Activated naive CD8-positive, alpha-beta T cell (primary cell): ENCODE data around the gene ZBTB7A.
A peak's percentile ranks its signal among the peaks of the same experiment; 100 is the strongest.

Source experiments
- H3K27ac Mint-ChIP-seq: one replicate; pipeline ENCODE4 v1.8.0; 2021; ENCODE audit warnings: mixed read lengths
- H3K27me3 Mint-ChIP-seq: one replicate; pipeline ENCODE4 v1.8.0; 2021; ENCODE audit warnings: mixed read lengths
- H3K36me3 Mint-ChIP-seq: one replicate; pipeline ENCODE4 v1.8.0; 2021; ENCODE audit warnings: mixed read lengths
- H3K4me1 Mint-ChIP-seq: one replicate; pipeline ENCODE4 v1.8.0; 2021; ENCODE audit warnings: low read depth, mixed read lengths
- H3K4me3 Mint-ChIP-seq: one replicate; pipeline ENCODE4 v1.8.0; 2021; ENCODE audit warnings: mild to moderate bottlenecking, mixed read lengths
- H3K9me3 Mint-ChIP-seq: one replicate; pipeline ENCODE4 v1.8.0; 2021; ENCODE audit warnings: low read depth, mixed read lengths

Gene ZBTB7A

DNA sequence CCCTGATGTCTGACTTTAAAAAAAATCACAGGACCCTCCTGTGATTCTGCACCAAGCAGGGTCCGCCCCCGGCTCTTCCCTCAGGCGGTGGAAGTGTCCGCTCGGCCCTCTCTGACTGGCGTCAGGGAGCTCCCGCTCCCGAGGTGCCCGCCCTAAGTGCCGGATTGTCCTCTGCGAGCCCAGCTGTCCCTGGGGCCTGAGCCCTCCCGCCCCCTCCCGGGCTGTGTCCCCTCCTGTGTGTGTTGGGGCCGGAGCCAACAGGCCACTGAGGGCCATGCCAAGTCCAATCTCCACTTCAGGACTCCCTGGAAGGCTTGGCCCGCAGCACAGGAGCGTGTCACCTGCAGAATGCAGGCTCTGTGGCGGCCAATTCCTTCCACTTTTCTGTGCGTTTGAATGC, 31.8 kb upstream of the ZBTB7A start:
- Mint-ChIP-seq H3K36me3 (no peaks in the 10 kb centered on the region), H3K9me3 (no peaks in the 10 kb centered on the region), H3K27ac (no peak overlapping the region), H3K27me3 (no peaks in the 10 kb centered on the region), H3K4me1 (peaks cover 2% of the 10 kb centered on the region), H3K4me3 (no peak overlapping the region)

GRCh38 chr19:4097501-4097900, 30.8 kb upstream of the ZBTB7A start:
- Mint-ChIP-seq H3K27ac (no peak overlapping the region), H3K4me3 (no peak overlapping the region)

DNA sequence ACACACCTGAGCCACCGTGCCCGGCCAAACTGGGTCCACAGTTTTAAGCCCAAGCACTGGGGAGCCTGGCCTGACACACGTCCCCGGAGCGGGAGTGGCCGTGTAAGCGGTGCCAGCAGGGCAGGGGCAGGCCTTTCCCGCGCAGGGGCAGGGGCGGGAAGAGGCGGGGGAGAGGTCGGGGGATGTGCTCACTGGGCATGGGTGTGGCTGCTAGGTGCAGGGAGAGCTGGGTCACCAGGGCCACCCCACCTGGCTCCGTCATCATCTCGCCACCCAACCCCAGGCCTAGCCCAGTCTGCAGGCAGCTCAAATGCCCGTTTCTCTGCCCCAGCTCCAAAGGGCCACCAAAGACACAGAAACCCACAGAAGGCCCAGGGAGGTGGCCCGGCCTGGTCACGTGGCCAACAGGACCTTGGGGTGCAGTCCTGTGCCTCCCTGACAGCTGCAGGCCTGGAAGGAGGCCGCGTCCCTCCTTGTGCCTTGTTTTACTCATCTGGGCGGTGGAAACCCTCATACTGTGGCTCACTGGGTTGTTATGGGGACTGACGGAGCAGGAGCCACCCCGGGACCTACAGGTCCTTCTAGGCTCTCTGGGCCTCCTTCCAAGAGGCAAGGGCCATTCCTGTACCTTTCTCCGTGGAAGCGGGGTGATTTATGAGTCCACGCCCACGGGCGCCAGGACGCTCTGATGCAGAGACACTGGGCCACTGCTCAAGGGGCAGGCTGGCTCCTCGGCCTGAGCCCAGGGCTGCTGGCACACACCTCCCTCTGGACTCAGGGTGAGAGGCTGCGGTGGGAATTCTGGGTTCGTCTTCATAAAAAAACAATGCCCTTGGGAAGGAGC, 29.6 kb upstream of the ZBTB7A start:
- Mint-ChIP-seq H3K27ac (no peak overlapping the region), H3K27me3 (no peaks in the 10 kb centered on the region), H3K4me1 (no peaks in the 10 kb centered on the region), H3K36me3 (no peaks in the 10 kb centered on the region), H3K4me3 (no peak overlapping the region), H3K9me3 (no peaks in the 10 kb centered on the region)

More at GRCh38 chr19:4097501-4097900, 30.8 kb upstream of the ZBTB7A start:
- Mint-ChIP-seq H3K36me3 (no peaks in the 10 kb centered on the region), H3K27me3 (no peaks in the 10 kb centered on the region), H3K4me1 (no peaks in the 10 kb centered on the region), H3K9me3 (no peaks in the 10 kb centered on the region)

GRCh38 chr19:4095488-4095844, 28.8 kb upstream of the ZBTB7A start:
- Mint-ChIP-seq H3K36me3 (no peaks in the 10 kb centered on the region), H3K4me1 (no peaks in the 10 kb centered on the region), H3K4me3 (no peak overlapping the region), H3K9me3 (no peaks in the 10 kb centered on the region), H3K27ac (no peak overlapping the region), H3K27me3 (no peaks in the 10 kb centered on the region)

GRCh38 chr19:4094761-4095487, 28.2 kb upstream of the ZBTB7A start:
- Mint-ChIP-seq H3K9me3 (no peaks in the 10 kb centered on the region), H3K27ac (no peak overlapping the region), H3K27me3 (no peaks in the 10 kb centered on the region), H3K4me3 (no peak overlapping the region), H3K4me1 (peaks cover 1% of the 10 kb centered on the region), H3K36me3 (no peaks in the 10 kb centered on the region)

DNA sequence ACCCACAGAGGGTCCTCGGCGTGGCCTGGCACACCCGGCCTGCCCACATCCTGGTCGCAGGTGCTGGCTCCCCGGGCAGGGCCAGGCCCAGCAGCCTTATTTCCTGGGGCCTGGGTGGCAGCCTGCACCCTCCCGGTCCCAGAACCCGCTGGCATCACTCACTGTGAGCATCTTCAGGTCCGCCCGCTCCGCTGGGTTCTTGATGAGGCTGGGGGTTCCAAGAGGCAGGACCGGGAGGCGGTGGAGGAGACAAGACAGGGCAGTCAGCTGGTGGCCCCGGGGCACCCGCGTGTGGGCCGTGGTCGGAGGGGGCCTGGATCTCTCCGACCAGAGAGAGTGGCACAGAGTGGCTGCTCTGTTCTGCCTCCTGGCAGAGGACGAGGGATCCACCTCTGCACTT, 27.6 kb upstream of the ZBTB7A start:
- no peak overlapping the region for H3K27ac Mint-ChIP-seq
- H3K9me3 Mint-ChIP-seq = no peaks in the 10 kb centered on the region
- no peaks in the 10 kb centered on the region for H3K27me3 Mint-ChIP-seq
- H3K36me3 Mint-ChIP-seq = no peaks in the 10 kb centered on the region
- no peak overlapping the region for H3K4me3 Mint-ChIP-seq
- peaks cover 5% of the 10 kb centered on the region for H3K4me1 Mint-ChIP-seq

- peaks cover 11% of the 10 kb centered on the region for H3K4me1 Mint-ChIP-seq
- no peak overlapping the region for H3K27ac Mint-ChIP-seq
- H3K9me3 Mint-ChIP-seq = no peaks in the 10 kb centered on the region
- H3K4me3 Mint-ChIP-seq = no peak overlapping the region
- no peaks in the 10 kb centered on the region for H3K27me3 Mint-ChIP-seq
- no peaks in the 10 kb centered on the region for H3K36me3 Mint-ChIP-seq
Observed at GRCh38 chr19:4093643-4094175, 27.0 kb upstream of the ZBTB7A start.

- Mint-ChIP-seq H3K4me3 (no peak overlapping the region), H3K27ac (no peak overlapping the region), H3K9me3 (no peaks in the 10 kb centered on the region), H3K36me3 (no peaks in the 10 kb centered on the region), H3K27me3 (no peaks in the 10 kb centered on the region), H3K4me1 (peaks cover 40% of the 10 kb centered on the region)
Observed at GRCh38 chr19:4090356-4091220, 23.9 kb upstream of the ZBTB7A start.

GRCh38 chr19:4089946-4090345, 23.2 kb upstream of the ZBTB7A start:
- no peak overlapping the region for H3K27ac Mint-ChIP-seq

GRCh38 chr19:4089400-4089908, 22.8 kb upstream of the ZBTB7A start:
- Mint-ChIP-seq H3K4me3 (peak overlapping the region; percentile 68), H3K27me3 (no peaks in the 10 kb centered on the region), H3K4me1 (peaks cover 44% of the 10 kb centered on the region), H3K36me3 (no peaks in the 10 kb centered on the region), H3K9me3 (no peaks in the 10 kb centered on the region), H3K27ac (peak overlapping the region; percentile 84)

More at GRCh38 chr19:4089946-4090345, 23.2 kb upstream of the ZBTB7A start:
- peaks cover 41% of the 10 kb centered on the region for H3K4me1 Mint-ChIP-seq
- no peak overlapping the region for H3K4me3 Mint-ChIP-seq
- H3K36me3 Mint-ChIP-seq = no peaks in the 10 kb centered on the region
- no peaks in the 10 kb centered on the region for H3K27me3 Mint-ChIP-seq
- no peaks in the 10 kb centered on the region for H3K9me3 Mint-ChIP-seq

GRCh38 chr19:4088975-4089374, 22.3 kb upstream of the ZBTB7A start:
- peak overlapping the region; percentile 84 for H3K27ac Mint-ChIP-seq
- H3K36me3 Mint-ChIP-seq = no peaks in the 10 kb centered on the region
- H3K4me3 Mint-ChIP-seq = peak overlapping the region; percentile 68
- no peaks in the 10 kb centered on the region for H3K27me3 Mint-ChIP-seq
- H3K4me1 Mint-ChIP-seq = peaks cover 46% of the 10 kb centered on the region
- no peaks in the 10 kb centered on the region for H3K9me3 Mint-ChIP-seq

DNA sequence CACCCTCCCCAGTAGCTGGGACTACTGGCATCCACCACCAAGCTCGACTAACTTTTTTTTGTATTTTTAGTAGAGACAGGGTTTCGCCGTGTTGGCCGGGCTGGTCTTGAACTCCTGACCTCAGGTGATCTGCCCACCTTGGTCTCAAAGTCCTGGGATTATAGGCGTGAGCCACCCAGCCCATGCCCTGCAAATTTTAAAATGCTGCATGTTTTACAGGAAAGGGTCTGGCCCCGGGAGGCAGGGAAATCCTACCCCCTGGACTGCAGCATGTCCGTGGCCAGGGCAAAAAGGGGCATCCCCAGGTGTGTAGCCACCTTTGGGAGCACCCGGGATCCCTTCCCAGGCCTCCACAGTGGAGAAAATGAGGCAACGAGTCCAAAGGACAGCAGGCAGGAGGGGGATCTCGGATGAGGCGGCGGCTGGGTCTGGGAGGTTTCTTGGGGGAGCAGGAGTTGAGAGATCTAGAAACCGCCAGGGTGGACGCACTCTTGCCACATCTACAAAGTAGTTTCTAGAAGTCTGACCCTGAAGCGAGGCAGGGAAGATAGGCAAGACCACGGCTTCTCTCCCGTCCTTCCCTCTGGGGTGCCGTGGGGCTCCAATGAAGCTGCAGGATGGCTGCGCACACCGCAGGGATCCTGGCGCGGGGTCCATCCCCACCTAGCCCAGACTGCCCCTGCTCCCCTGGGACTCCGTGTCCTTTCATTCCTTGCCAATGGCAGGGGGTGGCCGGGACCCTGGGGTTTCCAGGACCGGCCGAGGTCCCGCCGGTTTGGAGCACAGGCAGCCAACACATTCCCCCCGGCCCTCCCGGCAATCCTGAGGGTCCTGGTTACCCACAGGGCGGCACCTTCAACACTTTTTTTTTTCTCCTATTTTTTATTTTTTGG, 21.3 kb upstream of the ZBTB7A start:
- Mint-ChIP-seq H3K4me3 (peak overlapping the region; percentile 51), H3K27me3 (no peaks in the 10 kb centered on the region), H3K36me3 (no peaks in the 10 kb centered on the region), H3K4me1 (peaks cover 54% of the 10 kb centered on the region), H3K9me3 (no peaks in the 10 kb centered on the region), H3K27ac (no peak overlapping the region)

GRCh38 chr19:4086411-4086867, 19.7 kb upstream of the ZBTB7A start:
- Mint-ChIP-seq H3K36me3 (no peaks in the 10 kb centered on the region), H3K27me3 (no peaks in the 10 kb centered on the region), H3K27ac (peak overlapping the region; percentile 38), H3K9me3 (no peaks in the 10 kb centered on the region), H3K4me3 (no peak overlapping the region), H3K4me1 (peaks cover 56% of the 10 kb centered on the region)

DNA sequence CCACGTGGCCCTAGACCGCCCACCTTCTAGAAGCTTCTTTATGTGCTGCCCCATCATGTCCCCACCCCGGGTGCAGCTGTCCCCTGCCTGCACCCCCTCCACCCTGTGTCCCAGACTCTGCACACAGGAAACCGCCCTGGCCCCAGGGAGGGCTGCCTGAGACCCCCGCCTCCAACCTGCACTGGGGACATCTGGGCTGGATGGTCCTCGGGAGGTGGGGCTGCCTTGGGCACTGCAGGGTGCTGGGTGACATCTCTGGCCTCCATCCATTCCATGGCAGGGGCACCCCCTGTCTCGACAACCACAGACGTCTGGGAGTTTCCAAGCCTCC, 17.8 kb upstream of the ZBTB7A start:
- Mint-ChIP-seq H3K4me3 (peak overlapping the region; percentile 35), H3K36me3 (no peaks in the 10 kb centered on the region), H3K27me3 (no peaks in the 10 kb centered on the region), H3K9me3 (no peaks in the 10 kb centered on the region), H3K4me1 (peaks cover 53% of the 10 kb centered on the region), H3K27ac (peak overlapping the region; percentile 64)
